Ishikawa (cell line): Measurements from ENCODE around the gene SCFD1.

ENCODE experiments used
- CEBPB ChIP-seq: IDR thresholded peaks from 2 replicates; pipeline ENCODE4 v1.6.1; 2012
- CREB1 ChIP-seq: IDR thresholded peaks from 2 replicates; pipeline ENCODE4 v1.6.1; 2012; ENCODE audit warnings: low read depth
- EGR1 ChIP-seq: IDR thresholded peaks from 2 replicates; pipeline ENCODE4 v1.6.1; 2012
- EP300 ChIP-seq: IDR thresholded peaks from 2 replicates; pipeline ENCODE4 v1.6.1; 2012; ENCODE audit warnings: borderline replicate concordance
- FOXM1 ChIP-seq: IDR thresholded peaks from 2 replicates; pipeline ENCODE4 v1.6.1; 2012; ENCODE audit warnings: low read depth, borderline replicate concordance
- MAX ChIP-seq: IDR thresholded peaks from 2 replicates; pipeline ENCODE4 v1.6.1; 2012
- NFIC ChIP-seq: IDR thresholded peaks from 2 replicates; pipeline ENCODE4 v1.6.1; 2012
- RAD21 ChIP-seq: IDR thresholded peaks from 2 replicates; pipeline ENCODE4 v1.6.1; 2012; ENCODE audit warnings: low read depth
- REST ChIP-seq: IDR thresholded peaks from 2 replicates; pipeline ENCODE4 v1.6.1; 2012; ENCODE audit warnings: low read depth, mild to moderate bottlenecking
- TAF1 ChIP-seq: IDR thresholded peaks from 2 replicates; pipeline ENCODE4 v1.6.1; 2012; ENCODE audit warnings: low read depth, mild to moderate bottlenecking
- TCF12 ChIP-seq: IDR thresholded peaks from 2 replicates; pipeline ENCODE4 v1.6.1; 2012; ENCODE audit warnings: low read depth
- TEAD4 ChIP-seq: IDR thresholded peaks from 2 replicates; pipeline ENCODE4 v1.6.1; 2012
- USF1 ChIP-seq: IDR thresholded peaks from 2 replicates; pipeline ENCODE4 v1.6.1; 2012
- YY1 ChIP-seq: IDR thresholded peaks from 2 replicates; pipeline ENCODE4 v1.6.1; 2012; ENCODE audit warnings: low read depth
- ZBTB7A ChIP-seq: IDR thresholded peaks from 2 replicates; pipeline ENCODE4 v1.6.1; 2012; ENCODE audit warnings: low read depth

SCFD1 gene

GRCh38 chr14:30725763-30726162, 103.6 kb downstream of the SCFD1 start:
- TF ChIP-seq NFIC: no peak
- no peak for TF ChIP-seq TCF12
- TF ChIP-seq FOXM1: no peak
- no peak for TF ChIP-seq MAX
- no peak for TF ChIP-seq CEBPB

- no peak for TF ChIP-seq RAD21
- TF ChIP-seq MAX: no peak
- no peak for TF ChIP-seq TAF1
- no peak for TF ChIP-seq TEAD4
- no peak for TF ChIP-seq NFIC
- TF ChIP-seq EP300: no peak
- TF ChIP-seq ZBTB7A: no peak
- no peak for TF ChIP-seq TCF12
- no peak for TF ChIP-seq FOXM1
- TF ChIP-seq USF1: no peak
- TF ChIP-seq REST: no peak
- TF ChIP-seq EGR1: no peak
- TF ChIP-seq CREB1: no peak
- no peak for TF ChIP-seq CEBPB
These were observed 106.4 kb downstream of the SCFD1 start for GRCh38 chr14:30728471-30728870.

- TF ChIP-seq ZBTB7A (no peak), TAF1 (no peak), CEBPB (no peak), TCF12 (no peak), USF1 (no peak), EGR1 (no peak), YY1 (no peak), MAX (no peak), TEAD4 (no peak), REST (no peak), EP300 (no peak), CREB1 (no peak)
These were observed 115.8 kb downstream of the SCFD1 start for GRCh38 chr14:30737916-30738315.

GRCh38 chr14:30738978-30739377, 116.9 kb downstream of the SCFD1 start:
- TF ChIP-seq TCF12 (no peak), FOXM1 (no peak), NFIC (no peak), MAX (no peak), TAF1 (no peak), CREB1 (no peak), REST (no peak), EP300 (no peak), RAD21 (no peak), CEBPB (no peak), TEAD4 (no peak), YY1 (no peak), USF1 (no peak)
